Smooth muscle cell of trachea (primary cell): ENCODE results near the gene DNMT1. TPM values are rescaled to one million over a fixed set of nuclear protein-coding genes. Genes with fewer than 3 reads are reported as not detected.

Source experiments
- total RNA-seq: library from RNA; depleted of rRNA; stranded (reverse); fragments of >200 nt; gene quantifications from 2 replicates; pipeline ENCODE4 v1.2.1, GENCODE V29; 2014

The DNMT1 gene
- total RNA-seq = 44.0 and 97.9 TPM in 2 replicates

GRCh38 chr19:10194500-10195198 lies at the start of gene DNMT1:
TSS of gene DNMT1 (minus strand) at chr19:10194953. CDS start at chr19:10194899, 54 bp downstream.

GRCh38 chr19:10230861-10231611 lies 36.3 kb upstream of the DNMT1 start, which contains the start of gene S1PR2:
TSS of gene S1PR2 (minus strand) at chr19:10231331. CDS start at chr19:10224905, 6,426 bp downstream.

GRCh38 chr19:10111405-10111811 lies 83.3 kb downstream of the DNMT1 start, which contains the start of gene P2RY11:
TSS of gene P2RY11 (plus strand) at chr19:10111693. CDS start at chr19:10111722, 29 bp downstream.

GRCh38 chr19:10106100-10106936 lies 88.4 kb downstream of the DNMT1 start, which contains the start of gene PPAN:
TSS of gene PPAN (plus strand) at chr19:10106362. CDS start at chr19:10106395, 33 bp downstream.

GRCh38 chr19:10085641-10086590 lies 108.8 kb downstream of the DNMT1 start, which contains the start of gene SHFL:
TSS of gene SHFL (plus strand) at chr19:10086317. CDS start at chr19:10086428, 111 bp downstream.

Other genes with a start within 250 kb of the DNMT1 start
- gene COL5A3, start 184.4 kb downstream of the DNMT1 start, total RNA-seq = 3.8 and 5.0 TPM in 2 replicates
- not detected in 2 replicates for gene RDH8, start 181.5 kb downstream of the DNMT1 start, total RNA-seq
- 23.9 and 38.2 TPM in 2 replicates for gene SHFL, start 108.6 kb downstream of the DNMT1 start, total RNA-seq
- gene ANGPTL6, start 92.3 kb downstream of the DNMT1 start, total RNA-seq = 0.44 and 0.66 TPM in 2 replicates
- gene PPAN, start 88.6 kb downstream of the DNMT1 start, total RNA-seq = 13.7 and 26.0 TPM in 2 replicates
- 0.87 and 4.1 TPM in 2 replicates for gene P2RY11, start 83.3 kb downstream of the DNMT1 start, total RNA-seq
- gene EIF3G, start 75.1 kb downstream of the DNMT1 start, total RNA-seq = 309 and 329 TPM in 2 replicates
- gene S1PR2, start 36.4 kb upstream of the DNMT1 start, total RNA-seq = 37.7 and 70.8 TPM in 2 replicates
- 25.3 and 29.5 TPM in 2 replicates for gene MRPL4, start 57.3 kb upstream of the DNMT1 start, total RNA-seq
- 1.7 and 15.9 TPM in 2 replicates for gene ICAM1, start 76.2 kb upstream of the DNMT1 start, total RNA-seq
- 1.2 and 3.5 TPM in 2 replicates for gene ICAM4, start 92.0 kb upstream of the DNMT1 start, total RNA-seq
- 2.6 and 4.0 TPM in 2 replicates for gene ICAM5, start 95.0 kb upstream of the DNMT1 start, total RNA-seq
- gene ZGLP1, start 114.9 kb upstream of the DNMT1 start, total RNA-seq = 0.29 and 0.50 TPM in 2 replicates
- gene FDX2, start 121.1 kb upstream of the DNMT1 start, total RNA-seq = 15.0 and 20.0 TPM in 2 replicates
- gene RAVER1, start 138.6 kb upstream of the DNMT1 start, total RNA-seq = 12.1 and 14.4 TPM in 2 replicates
- gene ICAM3, start 144.7 kb upstream of the DNMT1 start, total RNA-seq = 5.1 and 7.0 TPM in 2 replicates
- 65.9 and 101 TPM in 2 replicates for gene TYK2, start 185.6 kb upstream of the DNMT1 start, total RNA-seq
- 166 and 189 TPM in 2 replicates for gene CDC37, start 208.6 kb upstream of the DNMT1 start, total RNA-seq
- gene PDE4A, start 225.6 kb upstream of the DNMT1 start, total RNA-seq = 6.3 and 8.7 TPM in 2 replicates